Fibroblast of the conjunctiva (primary cell): ENCODE measurements around the gene UFM1.
"Not testable (repeated sequence)": the region's sequence is repeated elsewhere in the genome, so short reads cannot be mapped to it uniquely, and the experiment has no call there.

Experiments used
- DNase-seq: peaks from one replicate; pipeline ENCODE4 v3.0.0-alpha.2; 2010; ENCODE audit warnings: low read depth

UFM1 gene

DNA sequence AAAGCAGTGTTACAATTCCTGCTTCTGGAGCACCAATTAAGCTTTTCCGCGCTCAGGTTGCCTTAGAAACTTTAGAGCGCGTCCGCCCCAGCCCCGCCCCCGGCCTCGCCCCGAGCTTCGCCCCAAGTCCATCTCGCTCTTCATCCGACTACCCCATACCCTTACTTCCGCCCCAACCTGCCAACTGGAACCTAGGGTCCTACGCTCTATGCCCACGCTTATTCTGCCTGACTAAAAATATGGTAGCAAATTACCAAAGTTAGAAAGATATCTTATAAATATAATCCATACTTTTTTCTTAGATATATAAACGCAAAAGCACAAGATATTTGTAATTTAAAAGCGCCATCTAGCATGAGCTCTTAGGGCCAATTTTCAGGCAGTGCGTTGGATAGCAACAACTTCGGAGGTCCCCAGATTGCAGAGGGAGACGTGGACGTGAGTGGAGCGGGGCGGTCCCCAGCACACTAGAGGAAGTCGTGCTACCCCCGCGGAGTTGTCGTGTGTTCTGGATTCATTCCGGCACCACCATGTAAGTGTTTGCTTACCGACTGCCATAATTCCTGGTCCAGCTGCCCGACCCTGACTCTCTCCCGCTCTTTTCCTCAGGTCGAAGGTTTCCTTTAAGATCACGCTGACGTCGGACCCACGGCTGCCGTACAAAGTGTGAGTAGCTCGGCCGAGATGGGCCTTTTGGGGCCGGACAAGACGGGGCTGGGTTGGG is at the start of gene UFM1:
UFM1 (plus strand) TSS at position 462 of the 724 bp plus-strand sequence; CDS start at position 531, 69 bp downstream.
- peak; percentile 95 for DNase-seq

DNA sequence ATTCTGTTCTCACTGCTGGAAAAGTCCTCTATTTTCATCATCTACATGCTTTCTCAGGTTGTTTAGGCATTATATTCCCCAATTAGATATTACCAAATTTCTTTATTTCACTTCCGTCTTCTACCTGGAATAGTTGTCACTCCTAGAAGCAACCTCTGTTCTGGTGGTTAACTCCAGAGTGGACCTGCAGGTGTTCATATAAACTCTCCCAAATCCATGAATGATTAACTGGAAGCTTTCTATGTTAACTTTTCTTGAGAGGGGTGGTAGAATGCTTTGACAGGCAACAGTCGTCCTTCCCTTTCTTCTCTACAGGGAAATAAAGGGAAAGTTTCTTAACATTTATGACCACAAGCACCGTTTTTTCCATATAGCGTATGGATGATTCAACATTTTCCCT is 48.4 kb upstream of the UFM1 start:
- no peak for DNase-seq

DNA sequence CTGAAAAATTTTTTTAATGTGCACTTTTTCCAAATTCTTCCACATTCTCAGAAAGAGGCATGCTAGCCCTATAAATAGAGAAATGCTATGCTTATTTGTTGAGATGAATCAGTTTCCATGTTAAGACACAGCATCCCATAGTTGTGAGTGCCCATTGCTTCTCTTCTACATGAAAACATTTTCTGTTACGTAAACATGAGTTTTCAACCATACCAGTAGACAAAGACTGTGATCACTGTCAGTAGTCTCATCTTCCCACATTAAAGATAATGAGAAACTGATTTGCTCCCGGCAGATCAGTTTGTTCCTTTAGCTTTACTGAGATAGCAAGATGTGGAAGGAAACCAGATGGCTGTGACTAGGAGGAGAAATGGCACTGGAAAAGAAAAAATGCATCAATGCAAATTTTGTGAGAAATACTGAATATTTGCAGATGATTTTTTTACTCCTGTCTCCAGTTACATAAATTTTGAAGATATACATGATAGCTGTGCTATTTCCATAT is 45.8 kb upstream of the UFM1 start:
- DNase-seq = no peak

DNA sequence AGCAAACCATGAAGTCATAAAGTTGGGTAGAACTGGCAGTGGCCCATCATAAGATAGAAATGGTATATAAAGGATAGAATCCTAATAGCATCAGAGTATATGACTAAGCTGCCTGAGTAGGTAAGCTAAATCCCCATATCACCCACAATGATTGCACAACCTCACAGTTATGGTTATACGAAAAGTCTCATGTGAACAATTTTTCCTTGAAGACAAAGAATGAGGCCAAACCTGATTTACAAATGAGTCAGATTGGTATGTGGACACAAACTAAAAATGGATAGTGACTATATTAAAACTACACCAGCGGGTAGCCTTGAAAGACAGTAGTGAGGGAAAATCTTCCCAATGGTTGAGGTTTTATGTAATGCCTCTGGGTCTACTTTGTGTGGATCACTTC is 40.9 kb upstream of the UFM1 start:
- DNase-seq = no peak

DNA sequence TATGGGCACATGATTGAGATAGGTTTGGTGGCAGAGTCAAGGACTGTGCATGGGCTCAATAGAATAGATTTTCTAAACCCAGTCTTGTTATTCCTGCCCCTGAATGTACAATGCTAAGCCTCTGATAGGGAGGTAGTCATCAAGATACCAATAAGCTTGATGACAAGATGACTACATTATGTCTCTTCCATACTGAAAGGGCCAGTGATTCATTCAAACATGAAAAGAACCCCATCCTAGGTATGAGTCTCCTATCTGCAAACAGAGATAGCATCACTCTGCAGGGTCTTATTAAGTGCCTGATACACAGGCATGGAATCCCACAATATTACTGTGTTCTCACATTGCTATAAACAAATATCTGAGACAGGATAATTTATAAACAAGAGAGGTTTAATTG is 40.3 kb upstream of the UFM1 start:
- no peak for DNase-seq

DNA sequence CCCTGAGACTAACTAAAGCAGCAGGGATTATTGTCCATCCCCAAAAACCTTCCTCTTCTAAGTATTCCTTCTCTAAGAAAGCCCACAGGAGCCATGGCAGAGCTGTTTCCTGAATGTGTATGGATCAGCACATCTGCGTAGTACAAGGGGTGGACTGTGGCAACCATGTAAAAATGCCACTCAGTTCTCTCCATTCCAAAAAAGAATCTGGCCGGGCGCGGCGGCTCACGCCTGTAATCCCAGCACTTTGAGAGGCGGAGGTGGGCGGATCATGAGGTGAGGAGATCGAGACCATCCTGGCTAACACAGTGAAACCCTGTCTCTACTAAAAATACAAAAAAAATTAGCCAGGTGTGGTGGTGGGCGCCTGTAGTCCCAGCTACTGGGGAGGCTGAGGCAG is 38.5 kb upstream of the UFM1 start:
- not testable (repeated sequence) for DNase-seq

DNA sequence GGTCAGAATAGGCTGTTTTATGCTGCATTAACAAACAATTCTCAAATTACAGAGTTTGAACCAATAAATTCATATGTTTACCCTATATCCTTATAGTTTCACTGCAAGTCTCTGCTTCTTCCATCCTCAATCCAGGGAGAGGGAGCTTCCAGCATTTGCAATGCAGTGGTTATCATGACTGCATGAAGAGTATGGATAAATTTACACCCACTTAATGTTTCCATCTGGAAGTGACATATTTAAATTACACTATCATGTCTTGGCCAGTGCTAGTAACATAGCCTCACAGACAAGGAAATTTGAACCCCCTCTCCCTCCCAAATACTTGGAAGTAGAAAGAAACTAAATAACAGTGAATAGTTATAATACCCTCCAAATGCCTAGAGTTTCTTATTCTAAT is 33.5 kb upstream of the UFM1 start:
- no peak for DNase-seq

DNA sequence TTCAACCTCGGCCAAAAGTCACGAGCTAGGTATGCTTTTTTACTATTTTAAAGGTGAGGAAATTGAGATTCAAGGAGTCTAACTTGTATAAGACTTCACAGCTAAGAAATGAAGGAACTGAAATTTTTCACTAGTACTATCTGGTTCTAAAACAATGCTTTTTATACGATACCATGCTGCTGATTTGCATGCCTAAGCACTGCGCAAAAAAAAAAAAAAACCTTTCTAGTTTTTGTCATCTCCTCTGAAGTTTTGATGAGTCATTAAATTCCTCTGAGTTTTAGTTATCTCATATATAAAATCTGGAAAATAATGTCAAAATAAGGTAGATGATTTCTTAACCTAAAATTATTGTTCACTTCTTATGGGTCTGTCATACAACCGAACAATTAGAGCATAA is 28.0 kb upstream of the UFM1 start:
- DNase-seq = no peak

DNA sequence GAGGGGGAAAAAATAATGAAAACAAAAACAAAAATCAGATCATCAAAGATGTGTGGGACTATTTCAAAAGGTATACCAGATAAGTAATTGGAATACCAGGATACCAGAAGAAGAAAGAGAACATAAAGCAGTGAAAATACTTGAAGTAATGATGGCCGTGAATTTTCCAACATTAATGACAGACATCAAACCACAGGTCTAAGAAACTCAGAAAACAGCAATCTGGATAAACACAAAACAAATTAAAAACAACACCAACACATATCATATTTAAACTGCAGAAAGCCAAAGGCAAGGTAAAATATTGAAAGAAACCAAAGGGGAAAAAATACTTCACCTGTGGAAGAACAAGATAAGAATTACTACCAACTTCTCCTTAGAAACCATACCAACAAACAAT is 24.2 kb upstream of the UFM1 start:
- DNase-seq = no peak

DNA sequence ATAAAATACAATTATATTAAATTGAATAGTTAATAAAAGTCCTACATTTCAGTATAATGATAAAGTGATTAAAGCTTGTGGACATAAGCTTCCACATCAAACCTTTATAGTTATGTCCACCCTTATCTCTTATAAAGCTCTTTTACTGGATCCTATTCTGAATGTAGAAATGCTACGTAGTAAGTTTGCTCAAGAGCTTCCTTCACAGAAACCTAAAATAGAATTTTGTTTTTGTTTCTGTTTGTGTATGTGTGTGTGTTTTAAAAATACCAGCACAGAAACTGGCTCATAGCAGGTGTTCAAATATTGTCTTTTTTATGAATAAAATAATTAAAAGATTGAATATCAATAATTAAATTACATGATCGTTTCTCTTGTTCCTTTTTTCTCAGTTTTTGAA is 21.0 kb upstream of the UFM1 start:
- no peak for DNase-seq

DNA sequence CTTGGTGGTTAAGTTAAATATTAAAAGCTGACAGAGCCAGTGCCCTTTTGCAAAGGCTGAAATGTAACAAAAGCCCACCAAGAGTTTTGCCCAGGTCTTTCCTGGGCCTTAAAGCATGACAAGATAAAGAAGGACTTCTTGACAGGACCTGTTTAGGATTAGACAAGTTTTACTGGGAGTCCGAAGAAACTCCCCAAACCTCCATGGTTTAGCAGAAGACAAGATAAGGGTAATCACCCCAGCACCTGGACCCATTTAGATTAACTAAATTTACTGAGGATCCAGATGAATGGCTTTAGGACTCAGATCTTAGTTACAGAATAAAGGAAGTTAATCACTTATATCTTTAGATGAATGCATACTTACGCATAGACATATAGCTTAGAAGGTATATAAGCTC is 14.8 kb upstream of the UFM1 start:
- no peak for DNase-seq

DNA sequence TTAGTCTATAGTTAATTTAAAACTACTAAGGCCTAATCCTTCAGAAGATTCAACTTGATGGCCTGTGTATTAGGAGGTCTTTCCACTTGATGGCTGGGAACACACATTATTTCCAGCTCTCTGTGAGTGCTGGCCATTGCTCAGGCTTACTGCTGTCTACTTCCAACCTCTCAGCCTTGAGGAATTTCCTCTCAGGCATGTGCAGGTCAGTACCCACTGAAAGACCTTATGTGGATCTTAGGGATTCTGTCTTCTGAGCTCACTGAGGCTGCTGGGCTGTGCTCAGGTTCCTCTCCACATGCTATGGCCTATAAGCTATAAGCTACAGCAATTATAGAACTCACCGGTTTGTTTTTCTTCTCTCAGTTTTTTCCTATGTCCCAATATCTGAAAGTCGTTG is 11.6 kb upstream of the UFM1 start:
- DNase-seq = no peak

DNA sequence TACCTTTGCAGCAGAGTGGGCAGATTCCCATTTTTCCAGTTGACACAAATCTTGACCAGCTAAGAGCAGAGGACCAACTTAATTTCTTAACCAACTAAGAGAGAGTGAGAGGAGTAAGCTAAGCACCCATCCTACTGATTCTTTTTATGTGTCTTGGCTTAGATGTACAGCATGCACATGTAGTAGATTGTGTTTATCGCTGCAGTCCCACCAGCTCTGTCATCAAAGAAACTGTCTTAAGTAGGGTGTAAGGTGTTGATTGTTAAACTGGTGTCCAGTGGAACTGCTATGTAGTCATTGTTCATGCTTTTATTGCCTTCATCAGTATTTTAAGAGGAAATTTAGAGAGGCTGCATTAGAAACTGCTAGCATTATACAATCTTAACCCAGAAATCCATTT is 9.0 kb upstream of the UFM1 start:
- DNase-seq = no peak

DNA sequence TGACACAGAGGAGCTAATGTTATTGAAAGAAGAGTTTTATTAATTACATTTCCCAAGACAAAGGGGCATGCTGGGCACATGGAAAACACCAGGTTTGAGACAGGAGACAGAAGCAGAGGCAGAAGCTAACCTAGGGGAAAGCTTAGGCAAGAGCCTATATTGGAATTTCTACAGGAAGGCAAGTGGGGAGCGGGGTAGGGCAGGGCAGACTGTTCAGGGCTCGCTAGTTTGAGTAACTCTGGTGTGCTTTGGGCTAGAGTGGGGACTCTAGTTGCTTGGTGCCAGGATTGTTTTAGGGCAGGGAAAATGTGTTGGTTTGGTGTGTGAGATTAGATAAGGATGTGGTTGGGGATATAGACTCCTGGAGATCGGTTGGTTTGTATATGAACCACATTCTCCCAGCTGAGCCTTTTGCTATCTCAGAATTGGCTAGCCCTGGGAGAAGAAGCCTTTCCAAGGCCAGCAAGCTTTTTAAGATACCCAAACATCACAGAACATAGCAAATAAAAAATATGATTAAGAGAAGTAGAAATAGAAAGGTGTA is 8.4 kb upstream of the UFM1 start:
- DNase-seq = no peak

DNA sequence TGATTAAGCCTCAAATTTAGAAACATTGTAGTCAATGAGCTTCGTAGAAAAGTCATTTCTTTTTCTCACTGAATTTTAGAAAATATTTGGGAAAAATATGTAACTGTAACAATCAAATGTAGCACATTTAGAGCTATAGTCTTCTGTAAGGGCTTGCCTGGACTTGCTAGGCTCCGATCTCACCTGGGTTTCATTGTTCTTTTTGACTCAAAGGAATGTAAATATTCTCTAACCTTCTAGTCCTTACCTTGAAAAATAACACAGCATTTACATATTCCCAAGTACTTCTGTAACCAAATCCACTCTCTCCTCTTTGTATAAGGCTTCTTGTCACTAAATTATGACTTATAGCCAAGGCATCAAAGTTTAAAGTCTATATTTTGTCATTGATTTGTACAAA is 2.9 kb upstream of the UFM1 start:
- DNase-seq = no peak

DNA sequence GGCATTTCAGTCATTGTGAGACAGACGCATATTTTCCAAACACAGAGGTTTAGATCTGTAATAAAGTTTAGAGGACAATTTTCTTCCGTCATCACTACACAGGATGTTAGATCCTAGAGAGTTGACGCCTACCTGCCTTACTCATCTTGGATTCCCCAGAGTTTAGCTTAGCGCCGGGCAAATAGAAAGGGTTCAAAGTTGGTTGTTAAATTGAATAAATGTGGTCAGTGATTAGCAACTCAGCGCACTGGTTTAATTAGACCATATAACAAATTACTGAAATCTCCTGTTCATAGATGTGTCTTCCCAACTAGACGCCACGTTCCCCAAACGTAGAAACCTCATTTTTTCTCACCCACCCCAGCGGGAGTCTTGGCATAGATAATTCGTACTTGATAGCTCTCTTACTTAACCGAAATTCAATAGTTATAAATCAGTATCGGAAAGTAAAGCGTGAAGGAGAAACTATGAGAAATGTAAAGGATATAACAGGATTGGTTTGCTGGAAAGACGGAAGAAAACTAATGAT is 726 bp upstream of the UFM1 start:
- no peak for DNase-seq

DNA sequence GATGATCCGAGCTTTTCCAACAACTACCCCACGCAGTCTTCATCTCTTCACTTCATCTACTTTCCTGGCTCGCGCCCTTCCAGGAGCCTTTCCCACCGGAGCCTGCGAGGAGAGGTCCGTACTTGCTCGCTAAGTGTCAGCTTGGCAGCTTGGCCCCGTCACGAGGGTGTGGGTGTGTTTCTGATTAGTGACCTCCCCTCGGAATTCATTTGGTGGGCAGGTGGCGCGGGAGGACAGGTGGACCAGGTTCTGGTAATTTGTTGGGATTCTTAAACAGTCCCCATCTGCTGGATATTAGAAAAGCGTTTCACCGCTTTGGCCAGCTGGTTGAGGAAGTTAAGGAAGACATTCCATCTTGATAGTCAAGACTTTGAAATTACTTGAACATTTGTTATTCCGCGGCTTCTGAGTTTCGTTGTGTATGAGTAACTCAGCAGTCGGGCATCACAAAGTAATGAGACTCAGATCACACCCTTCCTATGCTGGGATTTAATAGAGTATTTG is 515 bp downstream of the UFM1 start:
- DNase-seq = peak; percentile 18

DNA sequence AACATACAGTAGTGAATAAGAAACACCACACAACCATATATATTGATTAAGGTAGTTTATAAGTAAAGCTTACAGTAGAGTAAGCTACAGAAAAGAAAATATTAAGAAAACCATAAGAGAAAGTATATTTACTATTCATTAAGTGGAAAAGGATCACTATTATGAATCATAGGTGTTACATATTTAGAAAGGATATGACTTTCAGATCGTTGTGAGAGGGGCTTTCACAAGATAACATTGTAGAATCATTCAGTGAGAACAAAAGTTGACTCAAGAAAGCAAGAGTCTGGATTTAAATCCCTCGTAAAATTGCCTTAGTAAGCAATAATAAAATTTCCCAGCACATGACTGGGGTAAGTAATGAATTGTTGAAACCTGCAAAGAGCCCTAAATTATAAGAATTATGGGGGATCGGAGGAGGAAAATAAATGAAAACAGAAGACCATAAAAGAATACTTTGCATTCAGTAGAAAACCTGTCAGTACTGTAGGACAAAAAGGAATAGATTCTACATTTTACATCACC is 6.0 kb downstream of the UFM1 start:
- no peak for DNase-seq

DNA sequence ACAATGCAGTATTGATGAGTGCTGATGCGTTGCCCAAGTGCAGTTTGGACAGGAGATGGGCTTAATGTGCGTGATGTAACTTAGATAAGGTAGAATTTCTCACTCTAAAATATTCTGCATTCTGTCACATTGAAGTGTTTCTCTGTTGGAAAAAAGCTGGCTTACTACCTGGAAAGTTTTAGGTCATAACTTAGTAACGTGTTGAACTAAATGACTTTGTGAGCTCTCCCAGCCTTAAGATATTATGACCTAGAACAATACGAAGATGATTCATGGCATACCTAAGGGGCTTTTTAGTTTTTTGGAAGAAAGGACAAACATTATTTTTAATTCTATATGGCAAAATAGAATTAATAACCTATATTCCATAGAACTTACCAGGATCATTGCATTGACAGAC is 9.0 kb downstream of the UFM1 start:
- DNase-seq = no peak

DNA sequence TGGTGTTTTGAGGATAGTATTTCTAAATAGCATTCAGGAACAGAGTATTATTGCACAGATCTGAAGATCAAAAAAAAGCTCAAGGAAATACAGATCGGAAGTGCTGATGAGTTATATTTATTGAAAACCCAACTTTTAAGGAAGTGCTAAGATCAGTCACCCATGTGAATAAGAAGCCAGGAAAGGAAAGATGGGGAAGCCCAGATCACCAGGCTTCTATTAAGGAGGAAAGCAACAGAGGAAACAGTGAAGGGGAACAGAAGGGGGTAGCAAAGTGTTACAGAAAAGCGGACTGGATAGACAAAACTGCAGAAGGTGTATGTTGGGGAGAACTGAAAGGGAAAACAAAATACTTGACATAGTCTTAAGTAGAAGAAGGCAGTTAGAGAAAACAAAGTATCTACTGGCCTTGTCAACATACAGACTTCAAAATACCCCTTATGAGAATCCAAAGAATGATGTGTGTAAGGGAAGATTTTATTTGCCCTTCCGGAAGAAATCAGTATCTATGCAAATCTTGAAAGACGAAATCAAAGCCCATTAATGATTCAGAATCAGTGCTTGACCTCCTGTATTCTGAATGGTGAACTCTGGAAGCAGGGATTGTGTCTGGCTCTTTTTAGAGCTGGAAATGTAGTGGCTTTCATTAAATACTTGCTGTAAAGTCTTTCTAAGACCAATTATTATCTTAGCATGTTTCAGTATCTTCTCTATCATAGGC is 12.1 kb downstream of the UFM1 start:
- no peak for DNase-seq

DNA sequence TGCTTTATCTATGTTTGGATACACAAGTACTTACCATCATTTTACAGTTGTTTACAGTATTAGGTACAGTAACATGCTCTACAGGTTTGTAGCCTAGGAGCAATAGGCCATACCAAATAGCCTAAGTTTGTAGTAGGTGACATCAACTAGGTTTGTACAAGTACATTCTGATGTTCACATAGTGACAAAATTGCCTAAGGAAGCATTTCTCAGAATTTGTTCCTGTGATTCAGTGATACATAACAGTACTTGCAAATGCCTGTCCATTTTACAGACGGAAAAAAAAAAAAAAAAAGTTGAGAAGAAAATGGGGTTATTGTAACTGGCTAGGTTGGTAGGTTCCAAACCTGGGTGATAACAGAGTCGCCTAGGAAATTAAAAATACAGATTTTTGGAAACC is 13.6 kb downstream of the UFM1 start:
- no peak for DNase-seq

DNA sequence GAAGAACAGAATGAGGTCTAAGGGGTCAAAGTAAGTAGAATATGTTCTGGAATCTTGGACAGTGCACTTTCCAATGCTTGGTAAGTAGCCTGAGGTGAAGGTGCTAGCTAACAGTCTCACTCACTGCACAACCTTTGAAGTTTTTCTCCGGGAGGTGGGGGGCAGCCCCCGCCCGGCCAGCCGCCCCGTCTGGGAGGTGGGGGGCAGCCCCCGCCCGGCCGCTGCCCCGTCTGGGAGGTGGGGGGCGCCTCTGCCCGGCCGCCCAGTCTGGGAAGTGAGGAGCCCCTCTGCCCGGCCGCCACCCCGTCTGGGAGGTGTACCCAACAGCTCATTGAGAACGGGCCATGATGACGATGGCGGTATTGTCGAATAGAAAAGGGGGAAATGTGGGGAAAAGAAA is 14.1 kb downstream of the UFM1 start:
- not testable (repeated sequence) for DNase-seq

DNA sequence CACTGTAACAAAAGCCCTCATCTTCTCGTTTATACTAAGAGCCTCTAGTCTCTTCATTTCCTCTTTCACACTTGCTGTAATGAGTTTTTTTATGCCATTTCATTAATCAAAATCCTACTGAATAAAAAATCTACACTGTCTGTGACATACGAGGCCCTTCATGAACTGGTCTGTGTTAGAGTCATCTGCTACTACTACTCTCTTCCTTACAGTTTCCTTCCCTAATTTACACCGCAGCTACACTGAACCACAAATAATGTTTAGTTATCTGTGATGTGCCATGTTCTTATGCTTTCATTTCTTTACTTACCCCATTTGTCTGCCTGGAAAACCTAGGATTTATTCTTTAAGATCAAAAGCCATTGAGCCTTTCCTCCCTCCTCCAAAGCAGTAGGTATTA is 16.0 kb downstream of the UFM1 start:
- no peak for DNase-seq
